NCI-H146 (cell line): ENCODE results near the gene GABRA5.
"Not testable (repeated sequence)": the region's sequence is repeated elsewhere in the genome, so short reads cannot be mapped to it uniquely, and the experiment has no call there.

Source experiments
- DNase-seq: peaks from one replicate; lab custom pipeline; 2025; lab: John Stamatoyannopoulos, UW

The GABRA5 gene

GRCh38 chr15:26877831-26878230, 11.0 kb downstream of the GABRA5 start:
- DNase-seq: no peak

GRCh38 chr15:26879706-26880105, 12.8 kb downstream of the GABRA5 start:
- DNase-seq: no peak

- no peak for DNase-seq
Measured at GRCh38 chr15:26882112-26882511, 15.2 kb downstream of the GABRA5 start.

GRCh38 chr15:26882616-26883365, 15.9 kb downstream of the GABRA5 start:
- DNase-seq: no peak

GRCh38 chr15:26883466-26883865, 16.6 kb downstream of the GABRA5 start:
- no peak for DNase-seq

GRCh38 chr15:26886566-26886965, 19.7 kb downstream of the GABRA5 start:
- DNase-seq: no peak

GRCh38 chr15:26887926-26888666, 21.2 kb downstream of the GABRA5 start:
- no peak for DNase-seq

GRCh38 chr15:26888761-26889160, 21.9 kb downstream of the GABRA5 start:
- DNase-seq: no peak

- peak; percentile 19 for DNase-seq
Measured at GRCh38 chr15:26889298-26889898, 22.5 kb downstream of the GABRA5 start.

GRCh38 chr15:26890451-26890850, 23.6 kb downstream of the GABRA5 start:
- DNase-seq: no peak

- DNase-seq: no peak
Measured at GRCh38 chr15:26890988-26891387, 24.1 kb downstream of the GABRA5 start.

- peak; percentile 9 for DNase-seq
Measured at GRCh38 chr15:26891448-26892181, 24.8 kb downstream of the GABRA5 start.

GRCh38 chr15:26892182-26892518, 25.3 kb downstream of the GABRA5 start:
- no peak for DNase-seq

GRCh38 chr15:26892678-26893077, 25.8 kb downstream of the GABRA5 start:
- DNase-seq: no peak

- no peak for DNase-seq
Measured at GRCh38 chr15:26893351-26894065, 26.6 kb downstream of the GABRA5 start.

GRCh38 chr15:26894181-26894580, 27.3 kb downstream of the GABRA5 start:
- DNase-seq: no peak

- DNase-seq: not testable (repeated sequence)
Measured at GRCh38 chr15:26895346-26895745, 28.5 kb downstream of the GABRA5 start.

GRCh38 chr15:26899658-26900057, 32.8 kb downstream of the GABRA5 start:
- DNase-seq: no peak

GRCh38 chr15:26901041-26901440, 34.2 kb downstream of the GABRA5 start:
- DNase-seq: no peak

GRCh38 chr15:26910715-26911114, 43.9 kb downstream of the GABRA5 start:
- DNase-seq: no peak

- no peak for DNase-seq
Measured at GRCh38 chr15:26921433-26921832, 54.6 kb downstream of the GABRA5 start.

- no peak for DNase-seq
Measured at GRCh38 chr15:26926081-26926480, 59.2 kb downstream of the GABRA5 start.
